ENCODE measurements around the gene GRID1.

Gene GRID1

GRCh38 chr10:85767891-85768290, 598.7 kb downstream of the GRID1 start:
- H3K9me3 ChIP-seq (ENCODE audit: severe bottlenecking): no peaks in the 10 kb centered on the region
- no peak for DNase-seq (ENCODE audit: low spot score)
- no peaks in the 10 kb centered on the region for H3K4me1 ChIP-seq (ENCODE audit: insufficient read depth, poor library complexity, severe bottlenecking)
- no peaks in the 10 kb centered on the region for H3K36me3 ChIP-seq (ENCODE audit: low read depth)
- no peak overlapping the region for H3K27ac ChIP-seq (ENCODE audit: poor library complexity, severe bottlenecking)
- H3K27me3 ChIP-seq (ENCODE audit: insufficient read depth, poor library complexity, severe bottlenecking): no peaks in the 10 kb centered on the region
- no peak for ATAC-seq (ENCODE audit: low read depth)
- H3K4me3 ChIP-seq (ENCODE audit: severe bottlenecking): no peak overlapping the region
- no peak for TF ChIP-seq CTCF (IDR thresholded peaks at IDR 0.05; ENCODE audit: poor library complexity, severe bottlenecking)

DNA sequence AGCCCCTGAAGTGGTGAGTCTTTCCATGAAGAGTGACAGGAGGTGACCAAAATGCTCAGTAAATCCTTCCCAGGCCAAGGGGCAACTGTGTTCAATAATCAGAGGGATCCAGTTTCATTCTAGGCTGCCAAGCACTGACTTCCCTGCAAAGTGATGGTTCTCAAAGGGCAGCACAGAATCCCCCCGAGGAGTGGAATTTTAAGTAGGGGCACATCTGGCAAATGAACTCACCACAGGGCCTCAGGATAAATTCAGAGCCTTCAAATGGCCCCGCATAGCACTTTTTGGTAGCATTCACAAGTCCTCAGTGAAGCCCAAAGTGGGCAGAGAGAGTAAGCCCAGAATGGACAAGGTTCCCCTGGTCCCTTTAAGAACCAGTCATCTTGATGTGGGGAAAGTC, 602.5 kb downstream of the GRID1 start:
- DNase-seq (ENCODE audit: low spot score): no peak
- no peak overlapping the region for H3K4me3 ChIP-seq (ENCODE audit: severe bottlenecking)
- H3K27me3 ChIP-seq (ENCODE audit: insufficient read depth, poor library complexity, severe bottlenecking): no peaks in the 10 kb centered on the region
- H3K9me3 ChIP-seq (ENCODE audit: severe bottlenecking): no peaks in the 10 kb centered on the region
- no peak for TF ChIP-seq CTCF (IDR thresholded peaks at IDR 0.05; ENCODE audit: poor library complexity, severe bottlenecking)
- H3K4me1 ChIP-seq (ENCODE audit: insufficient read depth, poor library complexity, severe bottlenecking): no peaks in the 10 kb centered on the region
- no peaks in the 10 kb centered on the region for H3K36me3 ChIP-seq (ENCODE audit: low read depth)
- no peak overlapping the region for H3K27ac ChIP-seq (ENCODE audit: poor library complexity, severe bottlenecking)
- no peak for ATAC-seq (ENCODE audit: low read depth)

GRCh38 chr10:85761906-85762445, 604.6 kb downstream of the GRID1 start:
- DNase-seq (ENCODE audit: low spot score) (no peak), ATAC-seq (ENCODE audit: low read depth) (no peak)
- no peak for TF ChIP-seq CTCF (IDR thresholded peaks at IDR 0.05; ENCODE audit: poor library complexity, severe bottlenecking)
- H3K9me3 ChIP-seq (ENCODE audit: severe bottlenecking): no peaks in the 10 kb centered on the region
- H3K36me3 ChIP-seq (ENCODE audit: low read depth): no peaks in the 10 kb centered on the region
- no peak overlapping the region for H3K4me3 ChIP-seq (ENCODE audit: severe bottlenecking)
- no peaks in the 10 kb centered on the region for H3K27me3 ChIP-seq (ENCODE audit: insufficient read depth, poor library complexity, severe bottlenecking)
- H3K4me1 ChIP-seq (ENCODE audit: insufficient read depth, poor library complexity, severe bottlenecking): no peaks in the 10 kb centered on the region
- H3K27ac ChIP-seq (ENCODE audit: poor library complexity, severe bottlenecking): no peak overlapping the region

DNA sequence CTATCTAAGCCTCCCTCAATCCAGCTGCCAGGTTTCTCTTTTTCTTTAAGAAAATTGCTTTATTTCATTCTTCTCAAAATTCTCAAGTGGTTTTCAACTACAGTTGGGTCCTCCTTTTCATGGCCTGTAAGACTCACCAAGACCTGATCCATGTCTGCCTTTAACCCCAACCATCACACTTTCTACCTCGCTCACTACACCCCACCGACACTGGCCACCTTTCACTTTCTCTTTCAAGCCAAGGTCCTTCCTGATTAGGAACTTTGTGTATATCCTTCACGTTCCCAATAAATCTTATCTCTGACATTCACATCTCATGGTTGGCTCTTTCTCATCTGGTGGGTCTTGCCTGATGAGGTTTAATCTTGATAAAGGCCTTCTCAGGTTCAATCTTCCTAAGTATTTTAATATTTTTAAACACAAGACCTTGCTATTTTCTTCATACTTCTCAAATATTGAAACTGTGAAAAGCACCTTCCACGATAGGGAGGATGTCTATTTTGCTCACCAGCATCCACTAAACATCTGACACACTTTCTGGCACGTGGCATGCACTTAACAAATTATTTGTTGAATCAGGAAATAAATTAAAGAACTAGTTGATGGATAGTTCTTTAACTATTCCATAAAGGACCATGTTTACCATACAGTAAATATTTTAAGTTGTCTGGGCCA, 624.8 kb downstream of the GRID1 start:
- Histone ChIP-seq H3K27ac (ENCODE audit: poor library complexity, severe bottlenecking) (no peak overlapping the region), H3K4me3 (ENCODE audit: severe bottlenecking) (no peak overlapping the region), H3K36me3 (ENCODE audit: low read depth) (no peaks in the 10 kb centered on the region), H3K9me3 (ENCODE audit: severe bottlenecking) (no peaks in the 10 kb centered on the region), H3K4me1 (ENCODE audit: insufficient read depth, poor library complexity, severe bottlenecking) (no peaks in the 10 kb centered on the region), H3K27me3 (ENCODE audit: insufficient read depth, poor library complexity, severe bottlenecking) (no peaks in the 10 kb centered on the region)
- no peak for ATAC-seq (ENCODE audit: low read depth)
- DNase-seq (ENCODE audit: low spot score): no peak
- TF ChIP-seq CTCF (IDR thresholded peaks at IDR 0.05; ENCODE audit: poor library complexity, severe bottlenecking): no peak

DNA sequence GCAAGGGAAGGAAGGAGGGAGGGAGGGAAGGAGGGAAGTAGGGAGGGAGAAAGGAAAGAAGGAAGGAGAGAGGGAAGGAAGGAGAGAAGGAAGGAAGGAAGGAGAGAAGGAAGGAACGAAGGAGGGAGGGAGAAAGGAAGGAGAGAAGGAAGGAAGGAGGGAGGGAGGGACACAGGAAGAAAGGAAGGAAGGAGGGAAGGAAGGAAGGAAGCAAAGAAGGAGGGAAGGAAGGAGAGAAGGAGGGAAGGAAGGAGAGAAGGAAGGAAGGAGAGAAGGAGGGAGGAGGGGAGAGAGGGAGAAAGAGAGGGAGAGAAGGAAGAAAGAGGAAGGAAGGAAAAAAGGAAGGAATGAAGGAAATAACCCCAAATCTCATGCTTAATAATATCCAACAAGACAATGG, 630.6 kb downstream of the GRID1 start:
- no peaks in the 10 kb centered on the region for H3K9me3 ChIP-seq (ENCODE audit: severe bottlenecking)
- no peaks in the 10 kb centered on the region for H3K4me1 ChIP-seq (ENCODE audit: insufficient read depth, poor library complexity, severe bottlenecking)
- ATAC-seq (ENCODE audit: low read depth): no peak
- H3K4me3 ChIP-seq (ENCODE audit: severe bottlenecking): no peak overlapping the region
- no peak for DNase-seq (ENCODE audit: low spot score)
- no peak overlapping the region for H3K27ac ChIP-seq (ENCODE audit: poor library complexity, severe bottlenecking)
- TF ChIP-seq CTCF (IDR thresholded peaks at IDR 0.05; ENCODE audit: poor library complexity, severe bottlenecking): no peak
- H3K36me3 ChIP-seq (ENCODE audit: low read depth): no peaks in the 10 kb centered on the region
- no peaks in the 10 kb centered on the region for H3K27me3 ChIP-seq (ENCODE audit: insufficient read depth, poor library complexity, severe bottlenecking)
